ENCODE data around the gene PACRG.

DNA sequence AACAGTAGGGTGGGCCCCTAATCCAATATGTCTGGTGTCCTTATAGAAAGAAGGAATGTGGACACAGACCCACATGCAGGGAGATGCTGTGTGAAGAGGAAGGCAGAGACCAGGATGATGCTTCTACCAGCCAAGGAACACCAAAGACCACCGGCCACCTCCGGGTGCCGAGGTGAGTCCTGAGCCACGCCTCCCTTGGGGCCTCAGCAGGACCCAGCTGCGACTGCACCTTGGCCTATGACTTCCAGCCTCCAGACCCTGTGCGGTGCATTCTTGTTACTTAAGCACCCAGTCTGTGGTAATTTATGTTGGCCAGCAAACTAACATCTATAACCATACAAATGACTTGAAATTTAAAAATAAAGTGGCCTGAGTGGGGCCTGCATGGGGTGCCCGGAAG lies 607.3 kb downstream of the PACRG start:
- TF ChIP-seq SIN3A (IDR thresholded peaks at IDR 0.05; ENCODE audit: borderline replicate concordance, insufficient read depth, low read depth, low read length) (no peak), POLR2AphosphoS5 (IDR thresholded peaks at IDR 0.05; ENCODE audit: low read depth, low read length) (no peak)
- TF ChIP-seq, protein P1, sequence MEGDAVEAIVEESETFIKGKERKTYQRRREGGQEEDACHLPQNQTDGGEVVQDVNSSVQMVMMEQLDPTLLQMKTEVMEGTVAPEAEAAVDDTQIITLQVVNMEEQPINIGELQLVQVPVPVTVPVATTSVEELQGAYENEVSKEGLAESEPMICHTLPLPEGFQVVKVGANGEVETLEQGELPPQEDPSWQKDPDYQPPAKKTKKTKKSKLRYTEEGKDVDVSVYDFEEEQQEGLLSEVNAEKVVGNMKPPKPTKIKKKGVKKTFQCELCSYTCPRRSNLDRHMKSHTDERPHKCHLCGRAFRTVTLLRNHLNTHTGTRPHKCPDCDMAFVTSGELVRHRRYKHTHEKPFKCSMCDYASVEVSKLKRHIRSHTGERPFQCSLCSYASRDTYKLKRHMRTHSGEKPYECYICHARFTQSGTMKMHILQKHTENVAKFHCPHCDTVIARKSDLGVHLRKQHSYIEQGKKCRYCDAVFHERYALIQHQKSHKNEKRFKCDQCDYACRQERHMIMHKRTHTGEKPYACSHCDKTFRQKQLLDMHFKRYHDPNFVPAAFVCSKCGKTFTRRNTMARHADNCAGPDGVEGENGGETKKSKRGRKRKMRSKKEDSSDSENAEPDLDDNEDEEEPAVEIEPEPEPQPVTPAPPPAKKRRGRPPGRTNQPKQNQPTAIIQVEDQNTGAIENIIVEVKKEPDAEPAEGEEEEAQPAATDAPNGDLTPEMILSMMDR (IDR thresholded peaks at IDR 0.05) = no peak
